Measurements from ENCODE around the gene THADA. TPM values are rescaled to one million over a fixed set of nuclear protein-coding genes. Genes with fewer than 3 reads are reported as not detected.

The THADA gene
- total RNA-seq, 2 experiments from 2014 or later, result 31.2 to 32.3 TPM

- POLR2A ChIA-PET, result interaction anchor here (0.6 kb wide), 1 partner anchor 66 kb away, joined by 4 read pairs; no protein-coding TSS in a partner anchor
- CTCF ChIA-PET (ENCODE audit: unreplicated experiment), result no interaction called here
- BruUV-seq (replicated peaks), result no TSS peak
Observed at GRCh38 chr2:43315482-43315881, 280.4 kb downstream of the THADA start.

GRCh38 chr2:43314299-43314927 lies 281.4 kb downstream of the THADA start:
- Histone ChIP-seq H3K27ac (ENCODE audit: low read depth, low read length, poor library complexity, severe bottlenecking) (no peak overlapping the region), H3K4me1 (ENCODE audit: insufficient read depth, low read length, poor library complexity, severe bottlenecking) (no peaks in the 10 kb centered on the region), H3K36me3 (ENCODE audit: insufficient read depth, low read length) (peaks cover under 1% of the 10 kb centered on the region; the same call in 1 of the 2 replicates), H4K20me1 (ENCODE audit: insufficient read depth, low read length) (no peaks in the 10 kb centered on the region), H3K79me2 (ENCODE audit: insufficient read depth, low read depth, low read length) (no peaks in the 10 kb centered on the region), H3K9me2 (ENCODE audit: insufficient read depth, low read length) (no peaks in the 10 kb centered on the region), H3K9me3 (ENCODE audit: low read length) (no peaks in the 10 kb centered on the region), H2AFZ (ENCODE audit: low read length) (no peak overlapping the region), H3K4me2 (ENCODE audit: low read length) (no peak overlapping the region), H3K4me3 (ENCODE audit: low read depth, low read length, poor library complexity, severe bottlenecking) (no peak overlapping the region)
- intact Hi-C loops (cut with micrococcal nuclease; ENCODE audit: unreplicated experiment), result no loop called here
- BruUV-seq (replicated peaks), result no TSS peak
- TF ChIP-seq CTCF (conservative IDR thresholded peaks at IDR 0.05; ENCODE audit: low read length) (no peak), EZH2phosphoT487 (IDR thresholded peaks at IDR 0.05; ENCODE audit: borderline replicate concordance, low read depth, low read length) (no peak)
- POLR2A ChIA-PET, result no interaction called here
- CTCF ChIA-PET (ENCODE audit: unreplicated experiment), result no interaction called here
- no peak for DNase-seq (ENCODE audit: low spot score)

More at GRCh38 chr2:43315482-43315881, 280.4 kb downstream of the THADA start:
- H3K36me3 ChIP-seq (ENCODE audit: insufficient read depth, low read length), result peaks cover 5% of the 10 kb centered on the region; the same call in 1 of the 2 replicates
- intact Hi-C loops (cut with micrococcal nuclease; ENCODE audit: unreplicated experiment), result no loop called here
- H4K20me1 ChIP-seq (ENCODE audit: insufficient read depth, low read length), result no peaks in the 10 kb centered on the region
- H3K79me2 ChIP-seq (ENCODE audit: insufficient read depth, low read depth, low read length), result no peaks in the 10 kb centered on the region
- no peak overlapping the region for H3K27ac ChIP-seq (ENCODE audit: low read depth, low read length, poor library complexity, severe bottlenecking)
- no peaks in the 10 kb centered on the region for H3K4me1 ChIP-seq (ENCODE audit: insufficient read depth, low read length, poor library complexity, severe bottlenecking)
- no peak overlapping the region for H2AFZ ChIP-seq (ENCODE audit: low read length)
- no peak overlapping the region for H3K4me3 ChIP-seq (ENCODE audit: low read depth, low read length, poor library complexity, severe bottlenecking)
- H3K4me2 ChIP-seq (ENCODE audit: low read length), result no peak overlapping the region
- DNase-seq (ENCODE audit: low spot score), result no peak
- no peaks in the 10 kb centered on the region for H3K9me3 ChIP-seq (ENCODE audit: low read length)
- no peaks in the 10 kb centered on the region for H3K9me2 ChIP-seq (ENCODE audit: insufficient read depth, low read length)
- no peak for TF ChIP-seq EZH2phosphoT487 (IDR thresholded peaks at IDR 0.05; ENCODE audit: borderline replicate concordance, low read depth, low read length)
- no peak for TF ChIP-seq CTCF (conservative IDR thresholded peaks at IDR 0.05; ENCODE audit: low read length)

- no peaks in the 10 kb centered on the region for H3K36me3 ChIP-seq (ENCODE audit: insufficient read depth, low read length)
- no peaks in the 10 kb centered on the region for H3K4me1 ChIP-seq (ENCODE audit: insufficient read depth, low read length, poor library complexity, severe bottlenecking)
- H3K9me3 ChIP-seq (ENCODE audit: low read length), result no peaks in the 10 kb centered on the region
- H3K9me2 ChIP-seq (ENCODE audit: insufficient read depth, low read length), result no peaks in the 10 kb centered on the region
- ChIA-PET CTCF (ENCODE audit: unreplicated experiment) (no interaction called here), POLR2A (no interaction called here)
- no peak overlapping the region for H3K4me3 ChIP-seq (ENCODE audit: low read depth, low read length, poor library complexity, severe bottlenecking)
- H3K27ac ChIP-seq (ENCODE audit: low read depth, low read length, poor library complexity, severe bottlenecking), result no peak overlapping the region
- intact Hi-C loops (cut with micrococcal nuclease; ENCODE audit: unreplicated experiment), result no loop called here
- DNase-seq (ENCODE audit: low spot score), result no peak
- no peaks in the 10 kb centered on the region for H3K79me2 ChIP-seq (ENCODE audit: insufficient read depth, low read depth, low read length)
- H3K4me2 ChIP-seq (ENCODE audit: low read length), result no peak overlapping the region
- H4K20me1 ChIP-seq (ENCODE audit: insufficient read depth, low read length), result no peaks in the 10 kb centered on the region
- BruUV-seq (replicated peaks), result no TSS peak
- no peak for TF ChIP-seq EZH2phosphoT487 (IDR thresholded peaks at IDR 0.05; ENCODE audit: borderline replicate concordance, low read depth, low read length)
- TF ChIP-seq CTCF (conservative IDR thresholded peaks at IDR 0.05; ENCODE audit: low read length), result no peak
- no peak overlapping the region for H2AFZ ChIP-seq (ENCODE audit: low read length)
Observed at GRCh38 chr2:43313642-43314017, 282.2 kb downstream of the THADA start.

Measured in OCI-LY7 (cell line).